Measurements from ENCODE around the gene KRTAP10-9. TPM values are rescaled to one million over a fixed set of nuclear protein-coding genes. Genes with fewer than 3 reads are reported as not detected.

The KRTAP10-9 gene
- polyA plus RNA-seq, 1 of the 3 experiments (the other 2 are of a cell fraction): not detected

GRCh38 chr21:44593598-44594405 lies 33.1 kb upstream of the KRTAP10-9 start:
- no peak overlapping the region for H3K9ac ChIP-seq
- H3K27me3 ChIP-seq (ENCODE audit: insufficient read depth): peaks cover 8% of the 10 kb centered on the region; the same call in 1 of the 2 replicates
- H2AFZ ChIP-seq (ENCODE audit: low read depth): no peak overlapping the region
- H3K27ac ChIP-seq (ENCODE audit: low read depth in 2 of 2, low read length in 1 of 2): no peak overlapping the region
- ChIA-PET CTCF (no interaction called here), POLR2A (no interaction called here)
- H3K4me2 ChIP-seq: no peak overlapping the region
- no peak overlapping the region for H3K4me3 ChIP-seq (ENCODE audit: low read depth in 2 of 2, low read length in 1 of 2)
- no peaks in the 10 kb centered on the region for H3K9me2 ChIP-seq
- no peak for DNase-seq
- no peaks in the 10 kb centered on the region for H3K9me3 ChIP-seq
- TF ChIP-seq RFX5 (IDR thresholded peaks at IDR 0.05; ENCODE audit: low read length): no peak
- no peak for TF ChIP-seq MAX (IDR thresholded peaks at IDR 0.05; ENCODE audit: low read depth)
- no peak for TF ChIP-seq FOXM1 (IDR thresholded peaks at IDR 0.05; ENCODE audit: low read depth)
- TF ChIP-seq TEAD4 (IDR thresholded peaks at IDR 0.05; ENCODE audit: borderline replicate concordance, insufficient read depth): no peak
- TF ChIP-seq GABPA (IDR thresholded peaks at IDR 0.05; ENCODE audit: low read depth): no peak
- no peak for TF ChIP-seq SMC3 (IDR thresholded peaks at IDR 0.05; ENCODE audit: low read depth, low read length)
- no peak for TF ChIP-seq TAF1 (IDR thresholded peaks at IDR 0.05; ENCODE audit: borderline replicate concordance, low read depth, low read length)
- no peak for TF ChIP-seq REST (IDR thresholded peaks at IDR 0.05; ENCODE audit: low read depth, low read length)
- TF ChIP-seq FOXJ3 (CRISPR knock-in tag; IDR thresholded peaks at IDR 0.05): no peak
- TF ChIP-seq TCF12 (IDR thresholded peaks at IDR 0.05): no peak
- TF ChIP-seq JUND (IDR thresholded peaks at IDR 0.05): no peak
- no peak for TF ChIP-seq MXI1 (IDR thresholded peaks at IDR 0.05; ENCODE audit: low read depth, low read length)
- no peak for TF ChIP-seq POLR2AphosphoS5 (IDR thresholded peaks at IDR 0.05; ENCODE audit: low read depth, low read length)
- no peak for TF ChIP-seq SIN3A (IDR thresholded peaks at IDR 0.05; ENCODE audit: borderline replicate concordance, low read depth, low read length)
- no peak for TF ChIP-seq USF1 (IDR thresholded peaks at IDR 0.05; ENCODE audit: borderline replicate concordance, low read depth)
- no peak for TF ChIP-seq RCOR1 (IDR thresholded peaks at IDR 0.05; ENCODE audit: low read length)
- TF ChIP-seq RXRA (IDR thresholded peaks at IDR 0.05; ENCODE audit: borderline replicate concordance, low read depth): no peak
- no peak for TF ChIP-seq CTCF (IDR thresholded peaks at IDR 0.05)
- no peak for TF ChIP-seq IRF3 (IDR thresholded peaks at IDR 0.05; ENCODE audit: low read depth, low read length)
- H3K4me1 ChIP-seq (ENCODE audit: control insufficient read depth in 1 of 2, insufficient read depth in 2 of 2, low read depth in 1 of 2, low read length in 1 of 2): peaks cover 0 to 2% of the 10 kb centered on the region in 2 experiments; a peak in 1 of 4 replicates
- no peaks in the 10 kb centered on the region for H3F3A ChIP-seq (replicated peaks; ENCODE audit: insufficient read depth)
- no peaks in the 10 kb centered on the region for H4K20me1 ChIP-seq (ENCODE audit: insufficient read depth)
- H3K79me2 ChIP-seq (ENCODE audit: insufficient read depth): no peaks in the 10 kb centered on the region
- 80% methylated on average over 20 of the region's 20 CpGs for WGBS (ENCODE audit: low lambda C conversion rate)
- no peaks in the 10 kb centered on the region for H3K36me3 ChIP-seq (replicated peaks in 1 of 2; ENCODE audit: control insufficient read depth in 1 of 2, insufficient read depth in 2 of 2, low read length in 1 of 2)
